Endothelial cell of umbilical vein (primary cell): ENCODE data around the gene SLC25A17. TPM values are rescaled to one million over a fixed set of nuclear protein-coding genes. Genes with fewer than 3 reads are reported as not detected.

Experiments
- BruUV-seq: library from RNA; stranded (reverse); fragments of 400-500 nt; replicated peaks from 2 replicates; lab custom pipeline; 2021; lab: Mats Ljungman, UMichigan
- CTCF ChIA-PET: fragments of 300-600, 350-600 bp; sonication (Branson Sonifier 250); formaldehyde crosslinking; loops from one replicate; lab custom pipeline; 2021; ENCODE audit warnings: antibody characterized with exemption, inconsistent platforms; lab: Charles Lee
- POLR2A ChIA-PET: fragments of 300-600, 350-600 bp; sonication (Branson Sonifier 250); formaldehyde crosslinking; loops from one replicate; lab custom pipeline; 2021; ENCODE audit warnings: antibody characterized with exemption, inconsistent platforms; lab: Charles Lee
- DNase-seq: peaks from one replicate; pipeline ENCODE4 v3.0.0-alpha.2; 2011; ENCODE audit warnings: low read depth, low spot score
- FAIRE-seq: peaks from 2 replicates; lab custom pipeline; 2011; peaks lifted over from hg19 to GRCh38; lab: Jason Lieb, UNC
- H2AFZ ChIP-seq: 2 replicates; pipeline ENCODE4 v1.6.0; 2012; ENCODE audit warnings: low read depth, low read length, control low read depth, inconsistent platforms
- H3K27ac ChIP-seq: 2 replicates; pipeline ENCODE4 v1.5.1; 2011; ENCODE audit warnings: low read depth, mild to moderate bottlenecking, control low read depth, low read length, moderate library complexity; ENCODE audit not compliant: insufficient read depth
- H3K27me3 ChIP-seq, 2 experiments: 2 replicates each; pipeline versions ENCODE4 v1.6.0 to v1.6.1; 2011; ENCODE audit warnings: low read length in 2 of 2, mixed read lengths in 1 of 2; ENCODE audit not compliant: control insufficient read depth in 2 of 2, insufficient read depth in 2 of 2
- H3K36me3 ChIP-seq, 2 experiments: 2 replicates in 1 of 2; 3 replicates in 1 of 2; pipeline ENCODE4 v1.5.1; 2011; ENCODE audit warnings: low read length in 2 of 2, mild to moderate bottlenecking in 1 of 2, moderate library complexity in 1 of 2; ENCODE audit not compliant: control insufficient read depth in 2 of 2, insufficient read depth in 2 of 2; ENCODE audit errors: extremely low read depth in 1 of 2
- H3K4me1 ChIP-seq: 3 replicates; pipeline ENCODE4 v1.5.1; 2011; ENCODE audit warnings: mild to moderate bottlenecking, low read length; ENCODE audit not compliant: control insufficient read depth, insufficient read depth; ENCODE audit errors: extremely low read depth
- H3K4me2 ChIP-seq: 2 replicates; pipeline ENCODE4 v1.6.1; 2011; ENCODE audit warnings: low read length, control low read depth, mixed read lengths; ENCODE audit not compliant: insufficient read depth
- H3K4me3 ChIP-seq, 3 experiments: fragments of 200-600 bp in 1 of 3; sonication (generic), shearing (Covaris generic) in 1 of 3; replicated peaks in 1 of 3; 2 replicates each; pipeline ENCODE4 v1.5.1; 2011 to 2016; ENCODE audit warnings: control low read depth in 3 of 3, low read length in 3 of 3, mild to moderate bottlenecking in 2 of 3, inconsistent platforms in 1 of 3, low read depth in 1 of 3, moderate library complexity in 1 of 3; ENCODE audit not compliant: insufficient read depth in 1 of 3
- H3K79me2 ChIP-seq: 2 replicates; pipeline ENCODE4 v1.6.0; 2012; ENCODE audit warnings: low read length, inconsistent platforms; ENCODE audit not compliant: control insufficient read depth, insufficient read depth
- H3K9ac ChIP-seq: replicated peaks from 2 replicates; pipeline ENCODE3; 2011; ENCODE audit warnings: low read length, control low read depth; ENCODE audit not compliant: insufficient read depth; ENCODE audit errors: extremely low read depth
- H3K9me1 ChIP-seq: replicated peaks from 3 replicates; pipeline ENCODE4 v1.6.0; 2011; ENCODE audit warnings: mild to moderate bottlenecking, low read length; ENCODE audit not compliant: control insufficient read depth, insufficient read depth; ENCODE audit errors: extremely low read depth
- H3K9me3 ChIP-seq: replicated peaks from 2 replicates; pipeline ENCODE4 v1.5.1; 2012; ENCODE audit warnings: low read length, inconsistent platforms; ENCODE audit not compliant: control insufficient read depth, insufficient read depth
- H4K20me1 ChIP-seq: replicated peaks from 2 replicates; pipeline ENCODE3; 2011; ENCODE audit warnings: mild to moderate bottlenecking, low read length; ENCODE audit not compliant: control insufficient read depth, insufficient read depth; ENCODE audit errors: extremely low read depth
- EZH2 ChIP-seq: IDR thresholded peaks from 2 replicates; pipeline ENCODE4 v1.6.1; 2012; ENCODE audit warnings: borderline replicate concordance, low read depth, mild to moderate bottlenecking, moderate library complexity, low read length, inconsistent platforms; ENCODE audit not compliant: severe bottlenecking
- FOS ChIP-seq: IDR thresholded peaks from 2 replicates; pipeline ENCODE4 v1.6.1; 2011; ENCODE audit warnings: mild to moderate bottlenecking, low read length, moderate library complexity, borderline replicate concordance; ENCODE audit not compliant: insufficient read depth
- GATA2 ChIP-seq: IDR thresholded peaks from 2 replicates; pipeline ENCODE4 v1.7.0; 2011; ENCODE audit warnings: low read depth, mild to moderate bottlenecking, moderate library complexity, mixed read lengths, low read length; ENCODE audit not compliant: insufficient read length, insufficient read depth
- MYC ChIP-seq: IDR thresholded peaks from one replicate; pipeline ENCODE4 v1.6.1; 2011; ENCODE audit warnings: mild to moderate bottlenecking, low read depth, low read length
- POLR2A ChIP-seq: IDR thresholded peaks from 2 replicates; pipeline ENCODE4 v1.6.1; 2012; ENCODE audit warnings: low read depth, mild to moderate bottlenecking, control low read depth, low read length
- POLR2AphosphoS5 ChIP-seq: IDR thresholded peaks from 2 replicates; pipeline ENCODE4 v1.6.1; 2012; ENCODE audit warnings: low read depth, mild to moderate bottlenecking, control low read depth, low read length, moderate library complexity; ENCODE audit not compliant: insufficient read depth
- dilution Hi-C: fragments of 300-500 bp; cut with MboI; formaldehyde crosslinking; loops from one replicate; pipeline ENCODE4 v1.15.0; 2019; ENCODE audit warnings: low sequenced_read_pairs; ENCODE audit not compliant: extremely low pct_ligation_motif_present
- intact Hi-C: fragments of 100-400 bp; cut with micrococcal nuclease; formaldehyde crosslinking; loops from one replicate; pipeline ENCODE4 v1.10.0; 2022
- polyA plus RNA-seq, 4 experiments: library from polyadenylated mRNA; depleted of rRNA in 3 of 4; stranded (reverse) in 3 of 4; unstranded in 1 of 4; fragments of >200 nt; gene quantifications; 2 replicates each; pipeline versions ENCODE4 v1.2.1 to v1.2.3, GENCODE V29; 2011 to 2012; ENCODE audit warnings: missing spikeins in 1 of 4
- total RNA-seq: library from RNA; stranded (reverse); gene quantifications from 2 replicates; pipeline ENCODE4 v1.2.3, GENCODE V29; 2021
- TF ChIP-seq, protein P1 (sequence below), 2 donors: IDR thresholded peaks; 1 replicate in 1 of 2; 2 replicates in 1 of 2; pipeline ENCODE4 v1.5.1; 2011; ENCODE audit warnings: low read length in 2 of 2, mild to moderate bottlenecking in 2 of 2, moderate library complexity in 2 of 2, control low read depth in 1 of 2, inconsistent platforms in 1 of 2, low read depth in 1 of 2; ENCODE audit not compliant: insufficient read depth in 1 of 2; ENCODE audit errors: extremely low read depth in 1 of 2
- TF ChIP-seq, protein P2 (sequence below): IDR thresholded peaks from 2 replicates; pipeline ENCODE4 v1.6.1; 2011; ENCODE audit not compliant: insufficient read depth, insufficient read length

The SLC25A17 gene
- total and polyA plus RNA-seq, 2 donors (not counting 3 experiments of a cell fraction or from before 2014, with no cell fraction given), result 12.2 to 25.8 TPM

- H2AFZ ChIP-seq, result no peak overlapping the region
- H3K27ac ChIP-seq, result no peak overlapping the region
- no peaks in the 10 kb centered on the region for H3K27me3 ChIP-seq
- no peak overlapping the region for H3K4me3 ChIP-seq
- H3K9ac ChIP-seq, result no peak overlapping the region
- no peaks in the 10 kb centered on the region for H3K4me1 ChIP-seq
- no peak overlapping the region for H3K4me2 ChIP-seq
- FAIRE-seq (no peak), DNase-seq (no peak)
- dilution Hi-C loops, result no loop called here
- intact Hi-C loops, result no loop called here
- H4K20me1 ChIP-seq, result no peaks in the 10 kb centered on the region
- H3K36me3 ChIP-seq, result no peaks in the 10 kb centered on the region
- POLR2A ChIA-PET, result no interaction called here
- TF ChIP-seq EZH2, result no peak
- TF ChIP-seq GATA2, result no peak
- TF ChIP-seq, protein P1, sequence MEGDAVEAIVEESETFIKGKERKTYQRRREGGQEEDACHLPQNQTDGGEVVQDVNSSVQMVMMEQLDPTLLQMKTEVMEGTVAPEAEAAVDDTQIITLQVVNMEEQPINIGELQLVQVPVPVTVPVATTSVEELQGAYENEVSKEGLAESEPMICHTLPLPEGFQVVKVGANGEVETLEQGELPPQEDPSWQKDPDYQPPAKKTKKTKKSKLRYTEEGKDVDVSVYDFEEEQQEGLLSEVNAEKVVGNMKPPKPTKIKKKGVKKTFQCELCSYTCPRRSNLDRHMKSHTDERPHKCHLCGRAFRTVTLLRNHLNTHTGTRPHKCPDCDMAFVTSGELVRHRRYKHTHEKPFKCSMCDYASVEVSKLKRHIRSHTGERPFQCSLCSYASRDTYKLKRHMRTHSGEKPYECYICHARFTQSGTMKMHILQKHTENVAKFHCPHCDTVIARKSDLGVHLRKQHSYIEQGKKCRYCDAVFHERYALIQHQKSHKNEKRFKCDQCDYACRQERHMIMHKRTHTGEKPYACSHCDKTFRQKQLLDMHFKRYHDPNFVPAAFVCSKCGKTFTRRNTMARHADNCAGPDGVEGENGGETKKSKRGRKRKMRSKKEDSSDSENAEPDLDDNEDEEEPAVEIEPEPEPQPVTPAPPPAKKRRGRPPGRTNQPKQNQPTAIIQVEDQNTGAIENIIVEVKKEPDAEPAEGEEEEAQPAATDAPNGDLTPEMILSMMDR (IDR thresholded peaks at IDR 0.05; ENCODE audit: extremely low read depth in 1 of 2, insufficient read depth in 1 of 2, low read depth in 1 of 2, low read length in 2 of 2), result no peak
- no peak for TF ChIP-seq MYC
- TF ChIP-seq FOS, result no peak
- TF ChIP-seq POLR2AphosphoS5, result no peak
- TF ChIP-seq, protein P2, sequence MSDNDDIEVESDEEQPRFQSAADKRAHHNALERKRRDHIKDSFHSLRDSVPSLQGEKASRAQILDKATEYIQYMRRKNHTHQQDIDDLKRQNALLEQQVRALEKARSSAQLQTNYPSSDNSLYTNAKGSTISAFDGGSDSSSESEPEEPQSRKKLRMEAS, result no peak
- no peak for TF ChIP-seq POLR2A
- no peaks in the 10 kb centered on the region for H3K9me1 ChIP-seq
- BruUV-seq, result no TSS peak
- CTCF ChIA-PET, result interaction anchor here (0.8 to 1.4 kb wide), 4 partner anchors 9 to 29 kb away, joined by 3 to 4 read pairs (median 4); no protein-coding TSS in a partner anchor
- no peaks in the 10 kb centered on the region for H3K79me2 ChIP-seq
- H3K9me3 ChIP-seq, result no peaks in the 10 kb centered on the region
Measured at GRCh38 chr22:40728731-40729189, 90.4 kb downstream of the SLC25A17 start.
